ENCODE measurements around the gene ESYT2. TPM values are rescaled to one million over a fixed set of nuclear protein-coding genes. Genes with fewer than 3 reads are reported as not detected.
"Not testable (repeated sequence)": the region's sequence is repeated elsewhere in the genome, so short reads cannot be mapped to it uniquely, and the experiment has no call there.

The ESYT2 gene
- polyA plus RNA-seq (ENCODE audit: insufficient read length in 4 of 4) = 10 to 100 TPM; 33.0 to 64.2 (median 45.6) TPM

GRCh38 chr7:158829342-158830210, at the start of gene ESYT2:
ESYT2 (minus strand) TSS chr7:158829509; CDS start chr7:158829418, 91 bp downstream.
- peak; percentile 85 to 90 (median 88) for DNase-seq (ENCODE audit: low read depth in 4 of 4, low spot score in 3 of 4)

- not testable (repeated sequence) for DNase-seq (ENCODE audit: low read depth in 4 of 4, low spot score in 3 of 4)
Measured at GRCh38 chr7:158878151-158879079, 49.1 kb upstream of the ESYT2 start.

GRCh38 chr7:158876984-158877383, 47.7 kb upstream of the ESYT2 start:
- DNase-seq (ENCODE audit: low read depth in 4 of 4, low spot score in 3 of 4) = no peak

GRCh38 chr7:158869876-158870275, 40.6 kb upstream of the ESYT2 start:
- no peak for DNase-seq (ENCODE audit: low read depth in 4 of 4, low spot score in 3 of 4)

GRCh38 chr7:158868764-158869410, 39.6 kb upstream of the ESYT2 start:
- DNase-seq (ENCODE audit: low read depth in 4 of 4, low spot score in 3 of 4) = no peak

GRCh38 chr7:158867214-158867984, 38.1 kb upstream of the ESYT2 start:
- no peak for DNase-seq (ENCODE audit: low read depth in 4 of 4, low spot score in 3 of 4)

GRCh38 chr7:158865977-158866376, 36.7 kb upstream of the ESYT2 start:
- DNase-seq (ENCODE audit: low read depth in 4 of 4, low spot score in 3 of 4) = no peak

- DNase-seq (ENCODE audit: low read depth in 4 of 4, low spot score in 3 of 4) = no peak
Measured at GRCh38 chr7:158865462-158865922, 36.2 kb upstream of the ESYT2 start.

- no peak for DNase-seq (ENCODE audit: low read depth in 4 of 4, low spot score in 3 of 4)
Measured at GRCh38 chr7:158864833-158865232, 35.5 kb upstream of the ESYT2 start.

- DNase-seq (ENCODE audit: low read depth in 4 of 4, low spot score in 3 of 4) = no peak
Measured at GRCh38 chr7:158864507-158864820, 35.2 kb upstream of the ESYT2 start.

- DNase-seq (ENCODE audit: low read depth in 4 of 4, low spot score in 3 of 4) = no peak
Measured at GRCh38 chr7:158863611-158864506, 34.5 kb upstream of the ESYT2 start.

GRCh38 chr7:158862985-158863610, 33.8 kb upstream of the ESYT2 start:
- not testable (repeated sequence) for DNase-seq (ENCODE audit: low read depth in 4 of 4, low spot score in 3 of 4)

GRCh38 chr7:158861936-158862704, 32.8 kb upstream of the ESYT2 start:
- DNase-seq (ENCODE audit: low read depth in 4 of 4, low spot score in 3 of 4) = no peak

GRCh38 chr7:158861004-158861787, 31.9 kb upstream of the ESYT2 start:
- no peak for DNase-seq (ENCODE audit: low read depth in 4 of 4, low spot score in 3 of 4)

GRCh38 chr7:158860394-158860793, 31.1 kb upstream of the ESYT2 start:
- no peak for DNase-seq (ENCODE audit: low read depth in 4 of 4, low spot score in 3 of 4)

GRCh38 chr7:158858592-158859503, 29.5 kb upstream of the ESYT2 start:
- no peak for DNase-seq (ENCODE audit: low read depth in 4 of 4, low spot score in 3 of 4)

Measured in left renal pelvis (tissue), 4 donors.